Bone marrow (tissue), 2 donors: ENCODE measurements around the gene DNMT3B.
"Not testable (repeated sequence)": the region's sequence is repeated elsewhere in the genome, so short reads cannot be mapped to it uniquely, and the experiment has no call there.

Experiments used
- DNase-seq, 2 donors: peaks; one replicate each; lab custom pipeline; 2025; lab: John Stamatoyannopoulos, UW

The DNMT3B gene

DNA sequence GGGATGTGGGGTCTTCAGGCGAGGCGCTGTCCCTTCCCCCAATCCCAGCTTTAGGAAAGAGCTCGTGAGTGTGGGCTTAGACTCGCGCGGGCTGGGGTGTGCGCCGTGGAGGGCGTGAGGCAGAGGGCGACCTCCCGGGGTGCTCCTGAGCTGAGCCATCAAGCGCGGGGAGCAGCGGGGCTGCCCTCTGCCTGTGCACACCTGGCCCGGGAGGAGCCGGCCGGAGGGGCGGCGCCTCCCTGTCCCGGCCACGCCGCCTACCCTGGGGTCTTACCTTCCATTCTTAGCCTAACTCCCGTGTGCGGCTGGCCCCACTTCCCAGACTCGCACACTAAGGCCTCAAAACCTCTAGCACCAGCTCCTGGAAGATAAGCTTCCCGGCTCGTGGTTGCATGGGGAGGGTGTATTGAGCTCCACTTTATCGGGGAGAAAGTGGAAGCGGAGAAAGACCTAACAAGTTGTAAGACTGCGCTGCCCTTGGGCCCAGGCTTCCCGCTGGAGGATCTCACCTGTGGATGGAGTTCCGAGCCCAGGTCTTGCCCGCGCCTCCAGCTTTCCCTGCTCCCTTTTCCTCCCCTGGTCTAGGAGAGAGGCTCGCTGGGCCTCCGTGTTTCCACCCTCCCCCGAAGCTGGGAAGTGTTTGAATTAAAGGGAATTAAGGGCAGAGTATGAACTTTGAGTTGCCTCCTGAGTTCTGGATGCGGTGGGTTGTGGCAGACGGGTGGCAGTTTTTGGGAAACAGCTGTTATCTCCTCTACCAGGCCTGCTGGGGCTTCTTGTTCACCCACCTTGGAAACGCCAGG, 1.2 kb downstream of the DNMT3B start:
- no peak for DNase-seq

DNA sequence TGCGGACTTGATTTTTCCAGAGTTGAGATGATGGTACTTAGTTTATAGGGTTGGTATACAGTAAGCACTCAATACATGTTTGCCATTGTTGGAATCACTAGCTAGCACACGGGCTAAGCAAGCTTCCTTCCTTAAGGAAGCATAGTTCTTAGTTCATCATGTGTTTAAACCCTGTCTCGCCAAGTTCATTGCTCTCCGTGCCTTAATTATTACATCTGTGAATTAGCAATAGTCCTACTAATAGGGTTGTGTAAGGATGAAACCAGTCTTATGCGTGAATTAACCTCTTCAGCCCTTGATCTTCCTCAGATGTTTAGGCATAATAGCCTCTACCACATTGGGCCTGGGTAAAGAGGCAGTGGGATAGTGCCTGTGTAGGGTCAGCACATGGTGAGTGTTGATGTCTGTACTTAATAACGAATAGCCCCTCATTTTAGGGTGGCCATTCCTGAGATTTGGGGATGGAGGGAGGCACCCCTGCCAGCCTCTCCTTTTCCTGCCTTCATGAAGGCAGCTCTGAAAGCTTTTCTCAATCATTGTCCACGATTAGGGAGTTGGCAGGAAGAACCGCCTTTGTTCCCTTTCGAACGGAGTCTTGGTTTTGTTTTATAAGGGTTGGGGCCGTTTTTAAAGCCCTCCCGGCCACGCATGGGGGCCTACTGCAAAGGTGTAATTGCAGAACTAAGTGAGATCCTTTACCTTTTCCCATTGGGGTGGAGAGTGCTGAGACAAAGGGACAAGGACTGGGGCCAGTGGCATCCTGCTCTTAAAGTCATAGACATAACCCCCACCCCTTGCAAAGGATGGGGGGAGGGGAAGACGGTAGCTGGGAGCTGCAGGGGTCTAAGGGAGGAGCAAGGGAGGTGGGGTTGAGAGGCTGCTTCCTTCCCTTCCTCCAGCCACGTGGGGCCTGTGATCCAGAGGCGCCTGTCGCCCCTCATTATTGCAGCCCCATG, 2.1 kb downstream of the DNMT3B start:
- DNase-seq: no peak

DNA sequence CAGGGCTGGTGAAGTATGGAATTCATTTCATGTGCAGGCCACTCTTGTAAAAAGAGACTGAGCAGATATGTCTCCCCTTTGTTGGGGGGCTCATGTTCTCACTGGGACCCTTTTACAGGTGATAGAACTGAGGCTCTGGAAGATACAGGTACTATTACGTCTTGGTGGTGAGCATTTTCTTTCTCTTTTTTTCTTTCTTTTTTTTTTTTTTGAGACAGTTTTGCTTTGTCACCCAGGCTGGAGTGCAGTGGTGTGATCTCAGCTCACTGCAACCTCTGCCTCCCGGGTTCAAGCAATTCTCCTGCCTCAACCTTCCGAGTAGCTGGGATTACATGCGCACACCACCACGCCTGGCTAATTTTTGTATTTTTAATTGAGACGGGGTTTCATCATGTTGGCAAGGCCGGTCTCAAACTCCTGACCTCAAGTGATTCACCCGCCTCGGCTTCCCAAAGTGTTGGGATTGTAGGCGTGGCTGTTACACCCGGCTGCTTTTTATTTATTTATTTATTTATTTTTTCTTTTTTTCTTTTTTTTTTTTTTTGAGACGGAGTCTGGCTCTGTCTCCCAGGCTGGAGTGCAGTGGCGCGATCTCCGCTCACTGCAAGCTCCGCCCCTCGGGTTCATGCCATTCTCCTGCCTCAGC, 3.2 kb downstream of the DNMT3B start:
- not testable (repeated sequence) for DNase-seq

DNA sequence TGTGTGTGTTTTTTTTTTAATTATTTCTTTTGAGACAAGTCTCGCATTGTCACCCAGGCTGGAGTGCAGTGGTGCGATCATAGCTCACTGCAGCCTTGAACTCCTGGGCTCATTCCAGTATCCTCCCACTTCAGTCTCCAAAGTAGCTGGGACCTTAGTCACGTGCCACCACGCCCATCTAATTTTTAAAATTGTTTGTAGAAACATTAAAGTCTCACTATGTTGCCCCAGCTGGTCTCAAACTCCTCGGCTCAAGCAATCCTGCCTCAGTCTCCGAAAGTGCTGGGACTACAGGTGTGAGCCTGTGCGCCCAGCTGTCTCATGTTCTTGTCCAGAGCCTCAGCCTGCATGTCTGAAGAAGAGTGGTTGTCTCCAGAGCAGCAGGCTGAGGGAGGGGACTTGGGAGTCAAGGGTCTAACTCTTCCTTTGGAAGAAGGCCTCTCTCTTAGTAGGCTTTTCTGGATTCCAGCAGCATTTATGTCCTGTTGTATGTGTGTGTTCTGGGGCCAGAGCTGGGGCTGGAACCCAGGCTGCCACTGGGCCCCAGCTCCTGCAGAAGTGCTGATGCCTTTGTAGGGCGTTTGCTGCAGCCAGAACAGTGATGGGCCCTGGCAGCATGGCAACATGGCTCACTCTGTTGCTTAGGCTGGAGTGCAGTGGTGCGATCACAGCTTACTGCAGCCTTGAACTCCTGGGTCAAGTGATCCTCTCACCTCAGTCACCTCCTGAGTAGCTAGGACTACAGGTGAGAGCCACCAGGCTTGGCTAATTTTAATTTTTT, 5.4 kb downstream of the DNMT3B start:
- no peak for DNase-seq

DNA sequence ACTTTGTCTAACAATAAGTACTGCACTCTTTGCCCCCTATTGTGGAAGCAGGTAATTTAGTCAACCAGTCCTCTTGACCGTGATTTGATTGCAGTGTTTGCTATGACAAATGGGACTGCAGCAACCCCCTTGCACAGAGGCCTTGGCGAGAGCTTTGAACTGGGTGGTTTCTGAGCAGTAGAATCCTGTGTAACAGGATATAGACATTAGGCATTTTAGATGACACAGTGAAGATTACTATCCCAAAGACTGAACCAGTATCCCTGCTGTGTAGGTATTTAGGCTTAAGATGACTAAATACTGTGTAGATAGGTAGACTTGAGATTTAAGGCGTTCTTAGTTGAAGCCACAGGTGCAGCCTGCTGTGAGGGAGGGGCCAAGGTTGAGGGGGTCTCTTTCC, 9.9 kb downstream of the DNMT3B start:
- DNase-seq: no peak

DNA sequence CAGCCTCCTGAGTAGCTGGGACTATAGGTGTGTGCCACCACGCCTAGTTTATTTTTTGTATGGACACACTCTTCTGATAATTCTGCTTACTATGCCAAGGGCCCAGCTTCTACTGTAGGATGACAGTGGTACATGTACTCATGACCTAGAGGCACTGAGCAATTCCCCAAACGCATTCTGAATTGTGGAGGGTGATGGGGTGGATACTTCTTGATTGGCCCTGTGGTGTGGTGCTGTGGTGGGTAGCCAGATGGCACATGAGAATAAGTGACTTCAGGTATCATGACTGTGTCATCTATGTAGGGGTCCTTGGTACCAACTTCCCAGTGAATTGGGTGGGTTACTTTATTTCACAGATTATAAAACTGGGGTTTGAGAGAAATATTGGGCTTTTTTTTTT, 11.0 kb downstream of the DNMT3B start:
- no peak for DNase-seq

DNA sequence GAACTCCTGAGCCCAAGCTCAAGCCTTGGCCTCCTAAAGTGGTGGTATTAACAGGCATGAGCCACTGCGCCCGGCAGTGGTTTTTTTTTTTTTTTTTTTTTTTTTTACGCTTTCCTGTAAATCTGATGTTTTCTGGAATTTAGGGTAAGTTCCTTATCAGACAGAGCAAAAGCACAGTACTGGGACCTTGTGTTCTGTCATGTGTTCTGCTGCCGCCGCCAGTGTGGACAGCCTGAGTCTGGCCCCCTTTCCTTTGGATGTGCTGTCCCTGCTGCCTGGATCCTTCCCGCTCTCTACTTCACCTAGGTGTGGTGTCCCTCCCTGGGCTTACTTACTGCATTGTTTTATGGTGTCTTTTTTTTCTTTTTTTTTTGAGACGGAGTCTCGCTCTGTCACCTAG, 11.7 kb downstream of the DNMT3B start:
- no peak for DNase-seq

DNA sequence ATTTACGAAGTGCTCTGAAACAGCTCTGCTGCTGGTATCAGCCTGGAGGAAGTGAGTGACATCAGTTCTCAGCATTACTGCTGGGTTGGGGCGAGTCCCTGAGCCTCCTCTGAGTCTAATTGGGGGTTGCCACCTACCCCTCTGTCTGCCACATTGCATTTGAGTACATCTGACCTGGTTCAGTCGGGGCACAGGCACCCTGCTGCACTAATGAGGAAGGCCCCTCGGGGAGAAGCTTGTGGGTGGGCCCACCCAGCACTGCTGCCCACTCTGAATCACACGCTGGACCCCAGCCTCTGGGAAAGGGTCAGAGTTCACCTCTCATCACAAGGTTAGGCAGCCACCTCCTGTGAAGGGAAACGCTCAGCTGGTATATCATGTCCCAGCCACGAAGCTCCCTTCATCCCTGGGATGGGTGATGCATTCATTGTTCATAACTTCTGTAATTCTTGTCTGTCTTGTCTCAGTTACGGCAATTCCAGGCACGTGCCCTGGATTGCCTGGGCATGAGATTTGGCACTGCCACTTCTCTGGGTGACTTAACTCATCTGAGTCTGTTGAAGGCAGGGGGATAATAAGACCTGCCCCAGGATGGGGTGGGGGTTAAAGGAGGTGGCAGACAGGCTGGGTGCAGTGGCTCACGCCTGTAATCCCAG, 13.3 kb downstream of the DNMT3B start:
- no peak for DNase-seq

DNA sequence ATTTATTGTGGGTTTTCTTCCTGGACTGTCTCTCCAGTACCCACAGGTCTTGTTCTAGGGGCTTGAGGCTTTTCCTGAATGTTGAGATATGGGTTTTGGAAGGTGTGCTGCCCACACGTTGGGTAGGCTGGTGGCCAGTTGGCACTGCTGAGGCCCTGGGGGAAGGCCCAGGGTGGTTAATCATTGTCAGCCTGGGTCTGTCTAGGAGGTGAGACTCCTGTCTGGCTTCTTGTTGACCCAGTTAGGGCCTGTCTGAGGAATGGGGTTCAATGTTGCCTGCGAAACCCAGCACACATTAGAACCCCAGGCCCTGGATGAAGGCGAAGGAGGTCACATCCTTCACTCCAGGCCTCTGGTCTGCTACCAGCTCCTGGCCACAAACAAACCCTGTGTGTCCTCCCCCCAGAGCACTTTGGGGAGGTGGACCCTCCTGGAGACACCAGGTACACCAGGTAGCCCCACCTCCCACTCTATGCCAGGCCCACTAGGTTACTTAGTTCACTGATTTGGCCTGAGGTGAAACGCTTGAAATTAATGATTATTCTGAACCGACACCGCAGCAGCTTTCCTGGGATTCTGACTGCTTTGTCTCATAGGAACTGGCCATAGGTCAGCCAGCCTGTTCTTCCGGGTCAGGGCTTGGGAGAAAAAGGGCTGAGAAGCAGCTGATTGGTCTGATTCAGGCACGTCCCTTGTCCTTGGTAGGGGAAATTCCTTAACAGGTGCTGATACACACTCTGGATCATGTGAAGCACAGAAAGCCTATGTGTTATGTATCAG, 15.2 kb downstream of the DNMT3B start:
- DNase-seq: no peak

DNA sequence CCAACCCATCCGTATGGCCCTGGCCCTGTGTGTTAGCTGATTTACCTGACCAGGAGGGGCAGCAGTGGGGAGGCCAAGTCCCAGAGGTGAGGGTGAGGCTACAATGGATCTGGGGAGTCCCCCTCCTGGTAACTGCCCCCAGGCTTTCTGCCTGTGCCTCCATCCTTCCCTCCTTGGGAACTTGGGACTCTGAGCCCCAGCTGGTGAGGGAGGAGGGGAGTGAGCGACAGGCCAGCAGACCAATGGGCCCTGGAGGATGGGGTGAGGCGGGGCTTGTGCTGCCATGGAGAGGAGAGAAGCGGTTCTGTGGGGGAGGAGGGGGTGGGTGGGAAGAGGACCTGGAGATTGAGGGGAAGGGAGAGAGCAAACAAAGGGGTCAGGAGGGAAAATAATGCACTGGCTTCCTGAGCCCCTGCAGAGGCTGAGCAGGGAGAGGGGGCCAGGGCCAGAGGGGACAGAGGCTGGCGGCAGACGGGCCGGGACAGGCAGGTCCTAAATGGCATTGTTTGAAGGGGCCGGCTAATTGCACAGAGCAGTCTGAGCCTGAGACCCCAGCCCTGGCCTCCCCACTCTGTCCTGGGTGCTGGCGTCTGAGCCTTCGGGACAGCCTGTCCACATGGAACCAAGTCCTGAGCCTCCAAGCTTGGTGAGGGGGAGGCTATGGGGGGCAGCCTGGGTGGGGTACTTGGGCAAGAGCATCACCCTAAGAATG, 17.5 kb downstream of the DNMT3B start:
- no peak for DNase-seq

DNA sequence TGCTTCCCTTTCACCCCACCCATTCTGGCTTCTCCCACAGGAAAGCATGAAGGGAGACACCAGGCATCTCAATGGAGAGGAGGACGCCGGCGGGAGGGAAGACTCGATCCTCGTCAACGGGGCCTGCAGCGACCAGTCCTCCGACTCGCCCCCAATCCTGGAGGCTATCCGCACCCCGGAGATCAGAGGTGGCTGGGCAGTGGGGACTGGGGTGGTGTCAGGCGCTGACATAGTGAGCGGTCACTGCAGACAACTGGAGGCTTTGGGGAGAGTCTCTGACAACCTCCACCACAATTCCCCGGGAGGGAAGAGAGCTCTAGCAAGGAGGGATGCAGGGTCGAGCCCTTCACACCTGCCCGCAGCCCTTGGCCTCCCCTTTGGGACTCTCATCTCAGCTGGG, 18.1 kb downstream of the DNMT3B start:
- no peak for DNase-seq

DNA sequence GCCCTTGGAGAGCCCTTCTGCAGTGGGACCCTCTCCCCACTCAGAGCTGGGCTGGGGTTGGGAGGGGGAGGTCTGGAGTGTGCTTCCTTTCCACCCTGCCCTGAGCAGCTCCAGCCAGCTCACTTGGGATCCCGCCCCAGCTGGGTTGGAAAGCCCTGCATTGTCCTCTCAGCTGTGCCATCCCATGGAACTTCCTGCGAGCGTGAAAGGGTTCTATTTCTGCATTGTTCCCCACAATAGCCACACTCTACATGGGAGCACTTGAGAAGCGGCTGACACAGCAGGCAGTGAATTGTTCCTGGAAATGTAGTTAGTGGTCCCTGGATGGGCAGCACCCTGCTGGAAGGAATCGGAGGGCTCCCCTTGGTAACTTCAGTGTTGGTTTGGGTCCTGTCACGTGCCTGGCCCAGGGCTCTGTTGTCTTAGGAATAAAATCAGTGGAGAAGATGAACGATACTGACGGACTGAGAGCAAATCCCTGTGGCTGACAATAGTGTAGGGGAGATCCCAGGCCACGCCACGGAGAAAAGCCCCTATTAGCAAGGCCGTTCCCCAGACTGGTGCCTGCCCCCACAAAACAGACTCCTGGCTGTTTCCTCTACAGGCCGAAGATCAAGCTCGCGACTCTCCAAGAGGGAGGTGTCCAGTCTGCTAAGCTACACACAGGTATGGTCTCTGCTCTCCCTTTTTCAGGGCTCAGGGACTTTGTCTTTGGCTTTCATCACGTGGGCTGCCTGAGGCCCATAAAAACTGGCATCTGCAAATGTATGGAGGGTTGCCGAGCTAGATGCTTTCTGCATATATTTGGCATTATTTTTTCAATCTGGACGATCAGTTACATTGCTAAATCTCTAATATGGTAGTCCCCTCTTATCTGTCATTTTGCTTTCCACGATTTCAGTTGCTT, 18.8 kb downstream of the DNMT3B start:
- DNase-seq: no peak

DNA sequence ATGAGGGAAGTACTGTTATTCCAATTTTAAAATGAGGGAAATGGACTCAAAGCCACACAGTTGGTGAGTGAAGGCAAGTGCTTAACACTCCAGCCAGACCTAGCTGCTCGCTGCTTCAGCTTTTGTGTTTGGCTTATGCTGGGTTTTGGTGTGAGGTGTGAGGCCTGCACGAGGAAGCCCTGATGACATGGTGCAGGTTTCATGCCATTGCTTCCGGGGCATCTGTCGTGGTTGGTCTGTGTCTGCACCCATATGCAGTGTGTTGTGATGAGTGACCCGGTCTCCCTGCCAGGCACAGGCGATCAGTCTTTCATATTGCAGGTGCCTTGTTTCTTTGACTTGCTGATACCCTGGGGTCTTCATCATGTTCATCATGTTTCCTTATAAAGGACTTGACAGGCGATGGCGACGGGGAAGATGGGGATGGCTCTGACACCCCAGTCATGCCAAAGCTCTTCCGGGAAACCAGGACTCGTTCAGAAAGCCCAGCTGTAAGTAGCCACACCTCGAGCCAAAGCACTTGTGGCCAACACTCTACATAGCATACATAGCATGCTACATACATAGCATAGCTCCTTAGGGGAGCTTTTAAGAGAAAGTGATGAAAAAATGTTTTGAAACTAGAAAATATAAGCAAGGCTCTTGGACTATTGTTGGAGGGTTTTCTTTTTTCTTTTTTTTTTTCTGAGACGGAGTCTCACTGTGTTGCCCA, 22.3 kb downstream of the DNMT3B start:
- no peak for DNase-seq

DNA sequence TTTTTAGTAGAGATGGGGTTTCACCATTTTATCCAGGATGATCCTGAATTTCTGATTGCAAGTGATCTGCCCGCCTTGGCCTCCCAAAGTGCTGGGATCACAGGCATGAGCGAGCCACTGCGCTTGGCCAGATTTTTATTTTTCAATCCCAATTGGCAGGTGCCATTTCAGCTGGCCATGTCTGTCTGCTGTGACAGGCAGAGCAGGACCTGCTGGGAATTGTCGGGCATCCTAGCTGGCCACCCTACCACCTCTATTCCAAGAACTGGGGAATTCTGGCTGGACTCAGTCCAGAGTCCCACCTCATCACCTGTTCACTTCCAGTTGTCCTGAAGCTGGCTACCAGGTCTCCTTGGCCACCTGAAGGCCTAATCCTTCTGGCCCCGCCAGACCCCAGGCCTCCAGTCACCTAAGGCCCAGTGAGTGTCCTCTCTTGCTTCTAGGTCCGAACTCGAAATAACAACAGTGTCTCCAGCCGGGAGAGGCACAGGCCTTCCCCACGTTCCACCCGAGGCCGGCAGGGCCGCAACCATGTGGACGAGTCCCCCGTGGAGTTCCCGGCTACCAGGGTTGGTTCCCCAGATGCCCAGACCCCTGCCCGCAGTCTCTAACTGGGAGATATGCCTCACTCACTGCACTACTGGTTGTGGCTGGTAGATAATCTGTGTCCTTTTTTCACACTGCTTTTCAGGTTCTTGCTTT, 24.0 kb downstream of the DNMT3B start:
- DNase-seq: no peak

DNA sequence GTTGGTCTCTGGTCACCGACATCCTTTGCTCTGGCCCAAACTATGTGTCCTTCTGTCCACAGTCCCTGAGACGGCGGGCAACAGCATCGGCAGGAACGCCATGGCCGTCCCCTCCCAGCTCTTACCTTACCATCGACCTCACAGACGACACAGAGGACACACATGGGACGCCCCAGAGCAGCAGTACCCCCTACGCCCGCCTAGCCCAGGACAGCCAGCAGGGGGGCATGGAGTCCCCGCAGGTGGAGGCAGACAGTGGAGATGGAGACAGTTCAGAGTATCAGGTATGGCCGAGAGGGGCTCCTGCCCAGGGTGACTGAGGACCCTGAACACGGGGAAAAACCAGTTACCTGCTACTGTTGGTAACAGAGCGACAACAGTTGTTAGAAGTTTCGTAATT, 25.0 kb downstream of the DNMT3B start:
- DNase-seq: no peak

DNA sequence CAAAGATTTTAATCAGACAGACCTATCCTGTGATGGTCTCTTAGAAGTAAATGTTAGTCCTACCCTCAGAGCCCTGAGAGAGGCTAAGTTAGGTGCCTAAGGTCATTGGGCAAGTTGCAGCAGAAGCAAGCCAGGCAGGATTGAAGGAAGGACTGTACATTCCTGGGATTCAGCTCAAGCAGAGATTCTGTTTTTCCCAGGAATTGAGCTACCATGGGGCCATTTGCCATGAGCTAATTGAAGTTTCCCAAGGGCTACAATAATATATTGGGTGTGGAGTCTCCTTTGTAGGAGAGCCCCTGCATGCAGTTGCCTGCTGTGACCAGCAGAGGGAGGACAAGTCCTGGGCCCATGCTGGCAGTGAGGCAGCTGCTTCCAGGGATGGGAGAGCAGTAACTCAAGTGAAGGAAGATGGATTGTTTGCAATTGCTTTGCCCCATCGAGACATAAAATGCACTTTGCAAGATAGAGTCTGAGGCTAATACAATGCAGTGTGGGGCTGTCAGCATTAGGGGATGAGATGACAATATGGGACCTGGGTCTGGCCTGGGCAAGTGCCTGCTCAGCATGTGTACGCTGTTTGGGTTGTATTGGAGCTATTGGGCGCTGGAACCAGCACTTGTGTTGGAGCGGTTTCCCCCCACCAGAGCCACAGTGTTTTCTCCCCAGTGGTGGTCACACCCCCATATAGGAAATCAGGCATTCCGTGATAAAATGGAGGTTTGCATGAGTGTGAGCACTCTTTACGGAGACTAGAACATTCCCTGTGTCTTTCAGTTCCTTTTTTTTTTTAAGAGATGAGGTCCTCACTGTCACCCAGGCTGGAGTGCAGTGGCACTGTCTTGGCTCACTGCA, 27.9 kb downstream of the DNMT3B start:
- DNase-seq: peak; percentile 26 to 32

DNA sequence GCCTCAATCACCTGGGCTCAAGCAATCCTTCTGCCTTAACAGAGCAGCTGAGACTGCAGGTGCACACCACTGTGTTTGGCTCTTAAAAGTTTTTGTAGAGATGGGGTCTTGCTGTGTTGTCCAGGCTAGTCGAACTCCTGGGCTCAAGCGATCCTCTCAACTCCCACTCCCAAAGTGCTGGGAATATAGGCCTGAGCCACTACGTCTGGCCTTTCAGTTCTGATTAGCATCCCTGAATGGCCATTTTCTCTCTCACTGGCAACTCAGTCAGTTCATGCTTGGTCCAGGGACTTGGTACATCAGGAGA, 28.5 kb downstream of the DNMT3B start:
- no peak for DNase-seq
